Esophagus muscularis mucosa (tissue), 4 donors: Measurements from ENCODE around the gene DOCK6. TPM values are rescaled to one million over a fixed set of nuclear protein-coding genes. Genes with fewer than 3 reads are reported as not detected.
"Not testable (repeated sequence)": the region's sequence is repeated elsewhere in the genome, so short reads cannot be mapped to it uniquely, and the experiment has no call there.

Source experiments
- DNase-seq: peaks from one replicate; pipeline ENCODE4 v3.0.0-alpha.2; 2017; ENCODE audit errors: extremely low spot score
- H3K27ac ChIP-seq, 4 donors: fragments of 200-600 bp; sonication (generic); replicated peaks in 1 of 4; 1 replicate in 3 of 4; 2 replicates in 1 of 4; pipeline ENCODE4 v1.5.1; 2016 to 2019; ENCODE audit warnings: mild to moderate bottlenecking in 1 of 4
- H3K27me3 ChIP-seq, 4 donors: fragments of 200-600 bp; sonication (generic); one replicate each; pipeline versions ENCODE4 v1.5.1 to v1.6.0; 2016 to 2019
- H3K36me3 ChIP-seq, 4 donors: fragments of 200-600 bp; sonication (generic); one replicate each; pipeline ENCODE4 v1.5.1; 2016 to 2019
- H3K4me1 ChIP-seq, 4 donors: fragments of 200-600 bp; sonication (generic); one replicate each; pipeline ENCODE4 v1.5.1; 2016 to 2019
- H3K4me3 ChIP-seq, 4 donors: fragments of 200-600 bp; sonication (generic); 1 replicate in 2 of 4; 2 replicates in 2 of 4; pipeline ENCODE4 v1.5.1; 2016 to 2019; ENCODE audit warnings: mild to moderate bottlenecking in 4 of 4, moderate library complexity in 1 of 4
- H3K9me3 ChIP-seq, 4 donors: fragments of 200-600 bp; sonication (generic); 1 replicate in 3 of 4; 2 replicates in 1 of 4; pipeline ENCODE4 v1.5.1; 2016 to 2019
- EP300 ChIP-seq: sonication (generic); formaldehyde crosslinking; IDR thresholded peaks from one replicate; pipeline ENCODE4 v1.6.1; 2017; ENCODE audit warnings: antibody characterized with exemption
- POLR2A ChIP-seq: fragments of 450-650 bp; IDR thresholded peaks from one replicate; pipeline ENCODE4 v1.6.1; 2017; ENCODE audit warnings: antibody characterized with exemption, moderate library complexity, mild to moderate bottlenecking, low read depth
- POLR2AphosphoS5 ChIP-seq, 2 donors: sonication (generic); formaldehyde crosslinking; IDR thresholded peaks; one replicate each; pipeline ENCODE4 v1.6.1; 2017; ENCODE audit warnings: antibody characterized with exemption in 2 of 2
- whole genome bisulfite sequencing: methylation state at CpG from one replicate; pipeline ENCODE4 v1.1.5; 2018; 5-methylcytosine and 5-hydroxymethylcytosine counted together
- intact Hi-C: fragments of 100-400 bp; cut with DNase I; formaldehyde crosslinking; loops from one replicate; pipeline ENCODE4 v1.15.1; 2023
- total RNA-seq, 4 donors: library from RNA; depleted of rRNA; stranded (reverse); fragments of >200 nt; gene quantifications; one replicate each; pipeline versions ENCODE4 v1.1.0 to v1.2.1, GENCODE V29; 2016
- TF ChIP-seq, protein P1 (sequence below), 3 experiments: fragments of 200-600 bp in 2 of 3; fragments of 450-650 bp in 1 of 3; sonication (generic) in 2 of 3; IDR thresholded peaks; one replicate each; pipeline ENCODE4 v1.5.1; 2017 to 2019; ENCODE audit warnings: antibody characterized with exemption in 3 of 3, mild to moderate bottlenecking in 2 of 3, moderate library complexity in 1 of 3

Gene DOCK6
- total RNA-seq, 4 donors from 2014 or later: 32.6 to 51.0 (median 40.1) TPM

DNA sequence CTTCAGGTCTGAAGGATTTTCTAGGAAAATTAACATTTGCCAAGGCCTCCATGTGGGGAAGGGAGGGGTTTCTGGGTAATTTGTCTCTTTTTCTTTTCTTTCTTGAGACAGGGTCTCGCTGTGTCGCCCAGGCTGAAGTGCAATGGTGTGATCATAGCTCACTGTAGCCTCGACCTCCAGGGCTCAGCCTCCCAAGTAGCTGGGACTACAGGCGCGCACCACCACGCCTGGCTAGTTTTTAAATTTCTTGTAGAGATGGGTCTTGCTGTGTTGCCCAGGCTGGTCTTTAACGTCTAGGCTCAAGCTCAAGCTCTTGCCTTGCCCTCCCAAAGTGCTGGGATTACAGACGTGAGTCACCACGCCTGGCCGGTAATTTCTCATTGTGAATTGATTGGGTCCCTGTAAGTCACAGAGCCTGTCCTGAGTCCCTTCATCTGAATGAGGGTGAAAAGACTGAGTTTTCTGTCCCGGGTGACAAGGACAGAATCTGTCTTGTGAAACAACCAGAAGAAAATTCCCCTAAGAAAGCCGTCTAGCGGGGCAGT is 96.8 kb downstream of the DOCK6 start:
- TF ChIP-seq, protein P1, sequence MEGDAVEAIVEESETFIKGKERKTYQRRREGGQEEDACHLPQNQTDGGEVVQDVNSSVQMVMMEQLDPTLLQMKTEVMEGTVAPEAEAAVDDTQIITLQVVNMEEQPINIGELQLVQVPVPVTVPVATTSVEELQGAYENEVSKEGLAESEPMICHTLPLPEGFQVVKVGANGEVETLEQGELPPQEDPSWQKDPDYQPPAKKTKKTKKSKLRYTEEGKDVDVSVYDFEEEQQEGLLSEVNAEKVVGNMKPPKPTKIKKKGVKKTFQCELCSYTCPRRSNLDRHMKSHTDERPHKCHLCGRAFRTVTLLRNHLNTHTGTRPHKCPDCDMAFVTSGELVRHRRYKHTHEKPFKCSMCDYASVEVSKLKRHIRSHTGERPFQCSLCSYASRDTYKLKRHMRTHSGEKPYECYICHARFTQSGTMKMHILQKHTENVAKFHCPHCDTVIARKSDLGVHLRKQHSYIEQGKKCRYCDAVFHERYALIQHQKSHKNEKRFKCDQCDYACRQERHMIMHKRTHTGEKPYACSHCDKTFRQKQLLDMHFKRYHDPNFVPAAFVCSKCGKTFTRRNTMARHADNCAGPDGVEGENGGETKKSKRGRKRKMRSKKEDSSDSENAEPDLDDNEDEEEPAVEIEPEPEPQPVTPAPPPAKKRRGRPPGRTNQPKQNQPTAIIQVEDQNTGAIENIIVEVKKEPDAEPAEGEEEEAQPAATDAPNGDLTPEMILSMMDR (IDR thresholded peaks at IDR 0.05): no peak
- no peak for TF ChIP-seq EP300
- TF ChIP-seq POLR2AphosphoS5 (IDR thresholded peaks at IDR 0.05): no peak
- TF ChIP-seq POLR2A: no peak
- 66% methylated on average over 13 of the region's 13 CpGs for WGBS
- Histone ChIP-seq H3K27me3 (no peaks in the 10 kb centered on the region), H3K4me1 (peaks cover 48 to 96% (median 84%) of the 10 kb centered on the region in 4 donors), H3K4me3 (peak overlapping the region in 2 of 4 donors; percentile 1 to 25), H3K9me3 (no peaks in the 10 kb centered on the region), H3K36me3 (peaks cover 33 to 57% (median 52%) of the 10 kb centered on the region in 4 donors), H3K27ac (peak overlapping the region; percentile 82 to 92 (median 92))
- intact Hi-C loops: no loop called here
- DNase-seq: no peak

DNA sequence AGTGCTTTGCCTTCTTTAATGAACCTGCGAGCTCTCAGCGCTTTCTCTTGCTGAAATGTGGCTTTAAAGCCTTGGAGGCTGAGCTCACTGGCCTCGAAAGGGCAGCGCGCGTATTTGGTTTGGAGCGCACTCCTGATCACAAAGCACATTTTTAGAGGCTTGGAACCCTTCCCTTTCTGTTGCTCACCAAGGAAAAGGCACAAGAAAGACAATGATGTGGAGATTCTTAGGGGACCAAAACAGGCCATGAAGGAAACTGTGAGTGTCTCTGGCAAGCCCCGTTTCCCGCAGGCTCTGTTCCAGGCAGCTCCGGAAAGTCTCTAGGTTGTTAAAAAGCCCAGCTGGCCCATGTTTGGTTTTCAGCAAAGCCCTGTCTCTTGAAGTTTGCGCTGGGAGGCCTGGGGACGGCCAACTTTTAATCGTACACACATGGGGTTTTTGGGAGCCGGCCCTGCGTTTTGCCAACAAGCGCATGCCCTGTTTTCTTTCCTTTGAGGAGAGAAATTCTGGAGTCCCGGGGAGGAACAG is 97.4 kb downstream of the DOCK6 start:
- Histone ChIP-seq H3K9me3 (no peaks in the 10 kb centered on the region), H3K4me1 (peaks cover 51 to 96% (median 84%) of the 10 kb centered on the region in 4 donors), H3K36me3 (peaks cover 27 to 51% (median 46%) of the 10 kb centered on the region in 4 donors), H3K4me3 (peak overlapping the region in 3 of 4 donors; percentile 1 to 31 (median 25)), H3K27me3 (no peaks in the 10 kb centered on the region), H3K27ac (peak overlapping the region; percentile 82 to 92 (median 92))
- 24% methylated on average over 17 of the region's 17 CpGs for WGBS
- DNase-seq: peak; percentile 97
- TF ChIP-seq POLR2A (no peak), EP300 (no peak), POLR2AphosphoS5 (IDR thresholded peaks at IDR 0.05) (peak; percentile 72 to 86)
- TF ChIP-seq, protein P1 (IDR thresholded peaks at IDR 0.05): no peak
- intact Hi-C loops: no loop called here

DNA sequence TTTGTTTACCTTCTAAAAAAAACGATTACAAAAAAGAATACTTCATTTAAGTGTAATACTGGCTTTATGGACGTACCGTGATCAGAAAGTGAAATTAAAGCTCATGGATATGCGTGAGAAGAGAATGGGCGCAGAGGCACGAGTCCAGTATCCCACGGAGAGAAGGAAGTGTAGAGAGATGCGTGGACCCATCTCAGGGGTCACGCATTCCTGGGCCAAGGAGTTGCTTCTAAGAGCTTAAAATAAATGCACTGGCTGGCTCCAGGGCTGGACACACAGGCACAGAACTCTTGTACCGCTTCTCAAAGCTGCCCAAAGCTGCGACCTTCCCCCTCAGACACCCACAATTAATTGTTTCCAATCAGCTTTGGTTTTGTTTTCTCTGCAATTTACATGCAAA is 98.0 kb downstream of the DOCK6 start:
- peaks cover 58 to 95% (median 84%) of the 10 kb centered on the region in 4 donors for H3K4me1 ChIP-seq
- intact Hi-C loops: no loop called here
- 53% methylated on average over 11 of the region's 11 CpGs for WGBS

DNA sequence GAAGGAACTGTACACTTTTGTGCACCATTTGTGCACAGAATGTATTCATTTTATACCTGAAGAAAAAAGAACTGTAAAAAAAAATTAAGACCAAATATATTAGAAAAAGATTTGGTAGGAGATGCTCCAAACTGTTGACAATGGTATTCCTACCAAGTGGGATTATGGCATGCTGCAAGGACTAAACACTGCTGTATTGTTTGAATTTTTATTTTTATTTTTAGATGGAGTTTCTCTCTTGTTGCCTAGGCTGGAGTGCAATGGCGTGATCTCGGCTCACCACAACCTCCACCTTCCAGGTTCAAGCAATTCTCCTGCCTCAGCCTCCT is 101.9 kb downstream of the DOCK6 start:
- 88% methylated on average over 2 of the region's 2 CpGs for WGBS
- peaks cover 72 to 97% (median 86%) of the 10 kb centered on the region in 4 donors for H3K4me1 ChIP-seq
- H3K27ac ChIP-seq: peak overlapping the region; percentile 89 to 92 (median 92)
- DNase-seq, H3K4me3 ChIP-seq, intact Hi-C loops, H3K27me3 ChIP-seq, H3K9me3 ChIP-seq, H3K36me3 ChIP-seq: not testable (repeated sequence)

More for the DNA sequence above, 98.0 kb downstream of the DOCK6 start:
- TF ChIP-seq POLR2A (no peak), EP300 (no peak)
- H3K9me3 ChIP-seq: no peaks in the 10 kb centered on the region
- H3K4me3 ChIP-seq: peak overlapping the region in 3 of 4 donors; percentile 25 to 31 (median 27)
- DNase-seq: no peak
- peak overlapping the region; percentile 82 to 92 (median 92) for H3K27ac ChIP-seq
- peaks cover 22 to 44% (median 40%) of the 10 kb centered on the region in 4 donors for H3K36me3 ChIP-seq
- H3K27me3 ChIP-seq: no peaks in the 10 kb centered on the region

DNA sequence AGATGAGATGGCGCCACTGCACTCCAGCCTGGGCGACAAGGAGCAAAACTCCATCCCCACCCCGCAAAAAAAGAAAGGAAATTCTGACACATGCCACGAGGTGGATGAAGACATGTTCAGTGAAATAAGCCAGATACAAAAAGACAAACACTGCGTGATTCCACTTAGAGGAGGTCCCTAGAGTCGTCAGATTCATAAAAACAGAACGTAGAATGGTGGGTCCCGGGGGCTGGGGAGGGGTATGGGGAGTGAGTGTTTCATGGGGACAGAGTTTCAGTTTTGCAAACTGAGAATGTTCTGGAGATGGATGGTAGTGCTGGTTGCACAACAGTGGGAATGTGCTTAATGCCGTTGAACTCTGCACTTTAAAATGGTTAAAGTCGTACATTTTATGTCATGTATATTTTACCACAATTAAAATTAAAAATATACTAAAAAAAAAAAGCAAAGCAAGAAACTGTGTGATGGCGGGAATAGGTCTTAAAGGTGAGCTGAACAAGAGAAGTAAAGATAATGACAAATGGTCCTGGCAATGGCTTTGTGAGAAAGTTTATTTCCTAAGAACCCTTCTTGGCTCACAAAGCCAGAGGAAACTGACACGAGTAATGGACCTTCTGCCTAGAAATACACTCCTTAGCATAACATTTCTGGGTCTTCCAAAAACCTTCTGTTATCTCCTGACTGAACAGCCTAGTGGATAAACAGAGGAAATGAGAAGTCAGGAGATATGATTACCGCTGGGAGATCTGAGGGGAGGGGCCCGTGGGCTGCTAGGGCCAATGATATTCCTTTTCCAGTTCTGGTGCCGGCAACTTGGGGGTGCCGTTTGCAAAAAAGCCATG is 102.5 kb downstream of the DOCK6 start:
- H3K36me3 ChIP-seq: peaks cover 0 to 7% (median 2%) of the 10 kb centered on the region in 4 donors
- no peak for DNase-seq
- H3K27ac ChIP-seq: peak overlapping the region; percentile 89 to 92 (median 92)
- WGBS: 29% methylated on average over 16 of the region's 16 CpGs
- intact Hi-C loops: no loop called here
- no peaks in the 10 kb centered on the region for H3K27me3 ChIP-seq
- no peak overlapping the region for H3K4me3 ChIP-seq
- peak; percentile 13 to 76 for TF ChIP-seq POLR2AphosphoS5 (IDR thresholded peaks at IDR 0.05)
- TF ChIP-seq POLR2A: peak; percentile 3
- TF ChIP-seq, protein P1 (IDR thresholded peaks at IDR 0.05): no peak
- TF ChIP-seq EP300: no peak
- peaks cover 72 to 97% (median 86%) of the 10 kb centered on the region in 4 donors for H3K4me1 ChIP-seq
- H3K9me3 ChIP-seq: no peaks in the 10 kb centered on the region
